SU-DHL-6 (cell line): ENCODE data around the gene LELP1.

Experiments used
- H2AFZ ChIP-seq: fragments of 200-600 bp; sonication (generic); 2 replicates; pipeline ENCODE4 v1.6.1; 2014; ENCODE audit warnings: low read depth, mild to moderate bottlenecking, moderate library complexity, mixed read lengths, antibody characterized with exemption, low read length; ENCODE audit not compliant: severe bottlenecking
- H3F3A ChIP-seq: fragments of 200-600 bp; shearing (Covaris generic); 2 replicates; pipeline ENCODE4 v1.6.0; 2016; ENCODE audit warnings: antibody characterized with exemption, mild to moderate bottlenecking; ENCODE audit not compliant: insufficient read depth
- H3K27ac ChIP-seq: fragments of 200-600 bp; sonication (generic); 2 replicates; pipeline ENCODE4 v1.5.1; 2016; ENCODE audit warnings: low read depth, mild to moderate bottlenecking, low read length, moderate library complexity, mixed read lengths
- H3K27me3 ChIP-seq: fragments of 200-600 bp; sonication (generic), shearing (Covaris generic); 2 replicates; pipeline ENCODE4 v1.6.0; 2014; ENCODE audit warnings: mild to moderate bottlenecking, low read length
- H3K36me3 ChIP-seq: fragments of 200-600 bp; sonication (generic); 2 replicates; pipeline ENCODE4 v1.6.1; 2014; ENCODE audit warnings: mild to moderate bottlenecking, low read length, mixed read lengths
- H3K4me2 ChIP-seq: fragments of 300-600, 200-600 bp; shearing (Covaris generic), sonication (generic); 2 replicates; pipeline ENCODE4 v1.6.0; 2014; ENCODE audit warnings: low read length, low read depth, mild to moderate bottlenecking; ENCODE audit not compliant: poor library complexity, severe bottlenecking
- H3K4me3 ChIP-seq: fragments of 200-600 bp; sonication (generic); 2 replicates; pipeline ENCODE4 v1.5.1; 2014; ENCODE audit warnings: antibody characterized with exemption, low read length, mild to moderate bottlenecking, mixed read lengths; ENCODE audit not compliant: insufficient read depth, poor library complexity, severe bottlenecking
- H3K79me2 ChIP-seq: fragments of 200-600 bp; sonication (generic); 2 replicates; pipeline ENCODE4 v1.6.1; 2014; ENCODE audit warnings: mild to moderate bottlenecking, low read length, moderate library complexity; ENCODE audit not compliant: insufficient read depth
- H3K9ac ChIP-seq: fragments of 200-600 bp; sonication (generic); 2 replicates; pipeline ENCODE4 v1.7.0; 2014; ENCODE audit warnings: mild to moderate bottlenecking, low read length
- H3K9me2 ChIP-seq: fragments of 200-600 bp; sonication (generic); replicated peaks from 2 replicates; pipeline ENCODE4 v1.6.1; 2014; ENCODE audit warnings: low read length; ENCODE audit not compliant: insufficient read depth
- H3K9me3 ChIP-seq: fragments of 200-600 bp; sonication (generic); 2 replicates; pipeline ENCODE4 v1.6.1; 2014; ENCODE audit warnings: low read length, mixed read lengths; ENCODE audit not compliant: insufficient read depth
- H4K20me1 ChIP-seq: fragments of 200-600 bp; sonication (generic); 2 replicates; pipeline ENCODE4 v1.6.1; 2014; ENCODE audit warnings: low read depth, mild to moderate bottlenecking, antibody characterized with exemption, low read length, moderate library complexity, mixed read lengths
- EZH2phosphoT487 ChIP-seq: fragments of 200-600 bp; sonication (generic), shearing (Covaris generic); conservative IDR thresholded peaks from 2 replicates; pipeline ENCODE4 v1.6.1; 2018; ENCODE audit warnings: mild to moderate bottlenecking, antibody characterized with exemption, low read length, moderate library complexity, mixed read lengths
- TF ChIP-seq, protein P1 (sequence below): fragments of 200-600 bp; sonication (generic); IDR thresholded peaks from one replicate; pipeline ENCODE4 v1.5.1; 2017; ENCODE audit warnings: antibody characterized with exemption, mild to moderate bottlenecking, low read length, moderate library complexity; ENCODE audit not compliant: insufficient read depth, poor library complexity, severe bottlenecking

Gene LELP1

DNA sequence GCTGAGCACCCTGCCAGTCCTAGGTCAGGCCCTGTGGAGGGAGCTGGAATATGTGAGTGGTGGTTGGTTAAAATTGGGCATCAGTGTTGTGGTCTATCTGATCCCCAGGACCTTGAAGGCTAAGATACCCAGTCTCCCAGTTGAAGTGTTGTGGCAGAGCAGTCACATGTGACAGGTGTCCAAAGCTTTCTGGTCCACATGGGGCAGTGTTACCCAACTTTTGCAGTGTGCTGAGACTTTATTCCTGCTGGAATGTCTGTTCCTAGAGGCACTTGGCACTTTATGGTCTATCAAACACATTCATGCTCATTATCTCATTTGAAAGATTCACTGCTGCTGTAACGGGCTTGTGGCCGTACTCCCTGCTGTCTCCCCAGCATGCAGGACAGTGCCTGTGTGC lies 35.3 kb downstream of the LELP1 start:
- Histone ChIP-seq H3K79me2 (no peaks in the 10 kb centered on the region), H3F3A (no peaks in the 10 kb centered on the region), H3K9me3 (no peaks in the 10 kb centered on the region), H3K4me3 (no peak overlapping the region), H3K9me2 (no peaks in the 10 kb centered on the region), H3K27me3 (no peaks in the 10 kb centered on the region), H3K9ac (no peak overlapping the region), H3K36me3 (no peaks in the 10 kb centered on the region), H3K4me2 (no peak overlapping the region), H2AFZ (no peak overlapping the region), H3K27ac (no peak overlapping the region), H4K20me1 (no peaks in the 10 kb centered on the region)
- TF ChIP-seq EZH2phosphoT487 = no peak
- TF ChIP-seq, protein P1, sequence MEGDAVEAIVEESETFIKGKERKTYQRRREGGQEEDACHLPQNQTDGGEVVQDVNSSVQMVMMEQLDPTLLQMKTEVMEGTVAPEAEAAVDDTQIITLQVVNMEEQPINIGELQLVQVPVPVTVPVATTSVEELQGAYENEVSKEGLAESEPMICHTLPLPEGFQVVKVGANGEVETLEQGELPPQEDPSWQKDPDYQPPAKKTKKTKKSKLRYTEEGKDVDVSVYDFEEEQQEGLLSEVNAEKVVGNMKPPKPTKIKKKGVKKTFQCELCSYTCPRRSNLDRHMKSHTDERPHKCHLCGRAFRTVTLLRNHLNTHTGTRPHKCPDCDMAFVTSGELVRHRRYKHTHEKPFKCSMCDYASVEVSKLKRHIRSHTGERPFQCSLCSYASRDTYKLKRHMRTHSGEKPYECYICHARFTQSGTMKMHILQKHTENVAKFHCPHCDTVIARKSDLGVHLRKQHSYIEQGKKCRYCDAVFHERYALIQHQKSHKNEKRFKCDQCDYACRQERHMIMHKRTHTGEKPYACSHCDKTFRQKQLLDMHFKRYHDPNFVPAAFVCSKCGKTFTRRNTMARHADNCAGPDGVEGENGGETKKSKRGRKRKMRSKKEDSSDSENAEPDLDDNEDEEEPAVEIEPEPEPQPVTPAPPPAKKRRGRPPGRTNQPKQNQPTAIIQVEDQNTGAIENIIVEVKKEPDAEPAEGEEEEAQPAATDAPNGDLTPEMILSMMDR = no peak

DNA sequence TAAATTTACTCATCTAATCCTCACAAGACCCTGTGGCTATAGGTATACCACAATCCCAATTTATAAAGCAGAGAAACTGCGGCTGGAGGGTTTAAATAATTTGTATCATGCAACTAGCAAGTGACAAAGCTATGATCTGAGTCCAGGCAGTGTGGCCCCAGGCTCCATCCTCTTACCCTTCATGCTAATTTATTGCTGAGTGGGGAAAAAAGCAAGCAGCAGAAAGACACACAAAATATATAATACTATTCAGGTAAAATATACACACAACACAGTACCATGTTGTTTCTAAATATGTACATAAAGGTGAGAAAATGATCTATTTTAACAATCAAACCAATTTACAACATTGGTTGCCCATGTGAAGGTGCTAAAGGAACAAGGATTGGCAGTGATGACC lies 38.9 kb downstream of the LELP1 start:
- Histone ChIP-seq H3K9me3 (no peaks in the 10 kb centered on the region), H3K27me3 (no peaks in the 10 kb centered on the region), H3K9me2 (no peaks in the 10 kb centered on the region), H2AFZ (no peak overlapping the region), H3K4me2 (no peak overlapping the region), H3K27ac (no peak overlapping the region), H3K4me3 (no peak overlapping the region), H4K20me1 (no peaks in the 10 kb centered on the region), H3F3A (no peaks in the 10 kb centered on the region), H3K9ac (no peak overlapping the region), H3K79me2 (no peaks in the 10 kb centered on the region), H3K36me3 (no peaks in the 10 kb centered on the region)
- TF ChIP-seq, protein P1 = no peak
- no peak for TF ChIP-seq EZH2phosphoT487

DNA sequence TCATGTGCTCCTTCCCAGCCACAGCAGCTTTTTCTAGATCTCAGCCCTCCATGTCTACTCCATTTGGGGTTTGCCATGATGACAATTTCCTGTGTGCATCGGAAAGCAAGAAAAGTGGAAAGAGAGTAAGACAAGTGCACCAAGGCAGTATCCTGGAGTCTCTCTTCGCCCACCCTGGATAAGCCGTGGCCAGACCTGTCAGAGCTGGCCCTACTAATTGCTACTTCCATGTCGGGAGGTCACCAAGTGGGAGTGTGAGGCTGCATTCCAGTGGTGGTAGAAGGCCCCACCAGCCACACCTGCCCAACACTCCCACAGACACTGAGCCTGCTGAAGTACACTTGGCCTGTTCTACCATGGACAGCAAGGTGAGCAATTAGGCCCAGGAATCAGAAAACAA lies 42.2 kb downstream of the LELP1 start:
- no peak for TF ChIP-seq EZH2phosphoT487
- TF ChIP-seq, protein P1 = no peak
- H3K9ac ChIP-seq = no peak overlapping the region
- no peaks in the 10 kb centered on the region for H3K9me2 ChIP-seq
- H3K27ac ChIP-seq = no peak overlapping the region
- H3K79me2 ChIP-seq = no peaks in the 10 kb centered on the region
- H2AFZ ChIP-seq = no peak overlapping the region
- no peaks in the 10 kb centered on the region for H3K36me3 ChIP-seq
- H4K20me1 ChIP-seq = no peaks in the 10 kb centered on the region
- no peaks in the 10 kb centered on the region for H3K9me3 ChIP-seq
- H3F3A ChIP-seq = no peaks in the 10 kb centered on the region
- H3K27me3 ChIP-seq = no peaks in the 10 kb centered on the region
- H3K4me3 ChIP-seq = no peak overlapping the region
- H3K4me2 ChIP-seq = no peak overlapping the region
